ENCODE data around the gene SLA2.

SLA2 gene

GRCh38 chr20:36663031-36663430 lies 17.0 kb upstream of the SLA2 start:
- TF ChIP-seq, protein P1, sequence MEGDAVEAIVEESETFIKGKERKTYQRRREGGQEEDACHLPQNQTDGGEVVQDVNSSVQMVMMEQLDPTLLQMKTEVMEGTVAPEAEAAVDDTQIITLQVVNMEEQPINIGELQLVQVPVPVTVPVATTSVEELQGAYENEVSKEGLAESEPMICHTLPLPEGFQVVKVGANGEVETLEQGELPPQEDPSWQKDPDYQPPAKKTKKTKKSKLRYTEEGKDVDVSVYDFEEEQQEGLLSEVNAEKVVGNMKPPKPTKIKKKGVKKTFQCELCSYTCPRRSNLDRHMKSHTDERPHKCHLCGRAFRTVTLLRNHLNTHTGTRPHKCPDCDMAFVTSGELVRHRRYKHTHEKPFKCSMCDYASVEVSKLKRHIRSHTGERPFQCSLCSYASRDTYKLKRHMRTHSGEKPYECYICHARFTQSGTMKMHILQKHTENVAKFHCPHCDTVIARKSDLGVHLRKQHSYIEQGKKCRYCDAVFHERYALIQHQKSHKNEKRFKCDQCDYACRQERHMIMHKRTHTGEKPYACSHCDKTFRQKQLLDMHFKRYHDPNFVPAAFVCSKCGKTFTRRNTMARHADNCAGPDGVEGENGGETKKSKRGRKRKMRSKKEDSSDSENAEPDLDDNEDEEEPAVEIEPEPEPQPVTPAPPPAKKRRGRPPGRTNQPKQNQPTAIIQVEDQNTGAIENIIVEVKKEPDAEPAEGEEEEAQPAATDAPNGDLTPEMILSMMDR (IDR thresholded peaks at IDR 0.05; ENCODE audit: insufficient read depth, missing control alignments), result no peak
- no peak for FAIRE-seq
- no peak for DNase-seq (ENCODE audit: insufficient read length, low spot score)

DNA sequence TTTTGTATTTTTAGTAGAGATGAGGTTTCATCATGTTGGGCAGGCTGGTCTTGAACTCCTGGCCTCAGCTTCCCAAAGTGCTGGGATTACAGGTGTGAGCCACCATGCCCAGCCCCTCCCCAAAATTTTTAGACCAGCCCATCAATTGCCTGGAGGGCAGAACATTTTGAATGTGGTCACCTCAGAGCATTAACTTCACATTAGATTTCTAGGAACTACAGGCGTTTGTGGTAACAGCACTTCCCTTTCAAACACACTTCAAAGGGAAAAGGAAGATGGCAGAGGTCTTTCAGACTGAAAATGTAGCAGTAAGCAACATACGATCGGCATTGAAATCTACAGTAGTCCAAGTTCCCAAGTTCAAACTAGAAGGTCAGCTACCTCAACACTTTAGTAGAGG lies 12.3 kb upstream of the SLA2 start:
- TF ChIP-seq, protein P1 (IDR thresholded peaks at IDR 0.05; ENCODE audit: insufficient read depth, missing control alignments), result no peak
- DNase-seq (ENCODE audit: insufficient read length, low spot score) (no peak), FAIRE-seq (no peak)

- DNase-seq (ENCODE audit: insufficient read length, low spot score) (no peak), FAIRE-seq (no peak)
- TF ChIP-seq, protein P1 (IDR thresholded peaks at IDR 0.05; ENCODE audit: insufficient read depth, missing control alignments), result no peak
Measured at GRCh38 chr20:36656733-36657132, 10.7 kb upstream of the SLA2 start.

GRCh38 chr20:36655004-36655403 lies 9.0 kb upstream of the SLA2 start:
- DNase-seq (ENCODE audit: insufficient read length, low spot score) (no peak), FAIRE-seq (no peak)
- TF ChIP-seq, protein P1 (IDR thresholded peaks at IDR 0.05; ENCODE audit: insufficient read depth, missing control alignments), result no peak

DNA sequence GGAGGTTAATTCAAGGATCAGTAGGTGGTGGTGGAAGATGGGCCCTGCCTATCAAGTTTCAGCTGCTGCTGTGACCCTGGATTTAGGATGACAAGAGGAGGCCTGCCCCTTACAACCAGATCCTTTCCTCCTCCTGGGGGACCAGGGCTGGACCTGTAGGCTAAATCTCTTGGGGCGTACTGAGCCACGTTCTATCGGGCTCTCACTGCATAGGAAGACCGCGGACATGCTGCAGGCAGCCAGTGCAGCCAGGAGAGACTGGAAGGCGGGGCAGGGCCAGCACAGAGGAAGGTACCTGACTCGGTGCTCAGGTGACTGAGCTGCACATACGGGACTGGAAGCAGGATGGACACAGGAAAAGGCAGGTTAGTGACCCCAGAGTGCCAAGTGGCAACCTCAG lies 8.5 kb upstream of the SLA2 start:
- TF ChIP-seq, protein P1 (IDR thresholded peaks at IDR 0.05; ENCODE audit: insufficient read depth, missing control alignments), result no peak
- FAIRE-seq, result no peak
- no peak for DNase-seq (ENCODE audit: insufficient read length, low spot score)

DNA sequence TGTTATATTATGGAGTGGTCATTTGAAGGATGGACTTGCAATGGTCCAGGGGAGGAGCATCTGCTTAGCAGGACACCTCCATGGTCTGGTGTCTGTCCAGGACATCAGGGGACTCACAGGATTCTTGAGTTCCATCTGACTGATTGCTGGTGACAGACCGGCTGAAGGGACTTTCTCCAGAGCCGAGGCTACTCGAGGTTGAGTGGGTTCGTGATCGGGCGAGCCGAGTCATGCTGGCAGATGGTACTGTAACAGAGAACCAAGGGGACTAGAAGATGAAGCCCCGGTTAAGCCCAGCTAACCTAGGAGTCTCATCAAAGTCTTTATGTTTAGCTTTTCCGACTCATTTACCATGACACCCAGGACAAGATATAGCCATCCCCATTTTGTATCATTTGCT lies 7.5 kb upstream of the SLA2 start:
- no peak for DNase-seq (ENCODE audit: insufficient read length, low spot score)
- FAIRE-seq, result no peak
- TF ChIP-seq, protein P1 (IDR thresholded peaks at IDR 0.05; ENCODE audit: insufficient read depth, missing control alignments), result no peak

DNA sequence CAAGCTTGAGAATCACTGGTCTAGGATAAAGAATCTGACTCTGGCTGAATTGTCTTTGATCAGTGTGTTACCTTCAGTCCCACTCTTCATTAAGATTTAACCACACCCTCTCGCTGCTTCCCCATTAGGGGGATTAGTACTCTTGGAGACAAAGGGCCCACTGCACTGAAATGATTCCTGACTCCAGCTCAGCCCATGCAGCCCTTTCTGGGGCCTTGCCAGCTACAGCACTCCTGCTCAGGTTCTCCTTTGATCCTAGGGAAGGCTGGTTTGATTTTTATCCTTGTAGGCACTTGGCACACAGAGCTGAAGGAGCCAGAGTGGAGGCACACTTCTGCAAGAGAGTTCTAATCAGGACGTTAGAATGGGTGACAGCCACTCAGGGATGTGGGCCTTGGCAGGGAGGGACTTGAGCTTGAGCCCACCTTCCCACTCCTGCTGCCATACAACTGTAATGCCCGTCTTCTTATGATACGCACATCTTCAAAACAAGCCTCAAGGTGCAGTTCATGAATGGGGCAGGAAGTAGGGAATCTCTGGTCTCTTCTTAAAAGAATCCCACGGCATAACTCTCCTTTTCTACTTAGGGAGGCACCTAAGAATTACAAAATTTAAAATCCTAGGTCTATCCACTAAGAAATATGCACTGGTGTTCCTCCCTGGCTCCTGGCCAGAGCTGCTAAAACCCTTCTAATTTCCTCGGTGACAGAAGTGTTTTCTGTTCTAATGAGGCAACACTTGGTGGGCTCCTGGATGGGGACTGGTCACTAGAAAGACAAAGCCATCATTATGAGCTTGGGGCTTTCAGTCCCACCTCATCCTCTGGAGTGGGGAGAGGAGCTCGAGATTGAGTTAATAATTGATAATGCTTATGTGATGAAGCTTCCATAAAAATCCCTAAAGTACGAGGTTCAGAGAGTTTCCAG lies 1.5 kb upstream of the SLA2 start:
- TF ChIP-seq, protein P1 (IDR thresholded peaks at IDR 0.05; ENCODE audit: insufficient read depth, missing control alignments), result no peak
- DNase-seq (ENCODE audit: insufficient read length, low spot score) (no peak), FAIRE-seq (no peak)
